Right lobe of liver (tissue), 4 donors: ENCODE data around the gene CEP192.

ENCODE experiments used
- CTCF ChIP-seq, 4 donors: fragments of 200-600 bp in 3 of 4; fragments of 450-650 bp in 1 of 4; IDR thresholded peaks; one replicate each; pipeline versions ENCODE4 v1.5.1 to v1.8.0; 2016 to 2022; ENCODE audit warnings: antibody characterized with exemption in 4 of 4, mild to moderate bottlenecking in 2 of 4
- POLR2A ChIP-seq: fragments of 450-650 bp; IDR thresholded peaks from one replicate; pipeline ENCODE4 v1.6.1; 2017; ENCODE audit warnings: antibody characterized with exemption, mild to moderate bottlenecking
- donor health status: DM: no; HTN: no; CAD: no.
- donor health status: DM: no; HTN: no; CAD: no.
- donor health status: DM: no; HTN: yes; CAD: no.

DNA sequence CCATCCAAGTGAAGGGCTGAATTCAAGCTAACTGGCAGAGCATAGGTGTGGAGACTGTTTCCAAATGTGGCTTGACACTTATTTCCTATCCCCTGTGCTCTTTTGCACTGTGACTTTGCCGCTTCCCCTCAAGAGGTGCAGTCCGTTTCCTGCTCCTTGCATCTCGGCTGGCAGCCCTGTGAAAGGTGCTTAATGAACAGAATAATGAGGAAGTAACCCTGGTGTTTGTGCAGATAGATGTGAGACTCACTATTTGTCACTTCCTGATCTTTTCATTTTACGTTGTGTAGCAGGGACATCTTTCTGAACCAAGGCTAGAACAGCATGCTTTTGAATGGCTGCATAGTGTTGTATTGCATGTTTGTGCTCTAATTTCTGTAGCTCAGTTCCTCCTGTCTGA is 60.8 kb downstream of the CEP192 start:
- TF ChIP-seq CTCF (IDR thresholded peaks at IDR 0.05) (no peak), POLR2A (no peak)
